GM18502 (cell line): Measurements from ENCODE around the gene DDAH2.

Experiments
- ATAC-seq: cut with Tn5 transposase; IDR thresholded peaks from one replicate; pipeline ENCODE4 v1.9.1; 2021; ENCODE audit warnings: mild to moderate bottlenecking; ENCODE audit not compliant: unreplicated experiment, poor library complexity

Gene DDAH2

GRCh38 chr6:31734247-31734820 lies 5.2 kb upstream of the DDAH2 start:
- ATAC-seq: no peak

- no peak for ATAC-seq
These were observed 4.6 kb upstream of the DDAH2 start for GRCh38 chr6:31733734-31734133.

- no peak for ATAC-seq
These were observed 2.9 kb upstream of the DDAH2 start for GRCh38 chr6:31732029-31732428.

GRCh38 chr6:31730631-31731086 lies 1.6 kb upstream of the DDAH2 start:
- ATAC-seq: no peak

GRCh38 chr6:31729979-31730630 lies 1.0 kb upstream of the DDAH2 start:
- ATAC-seq: peak; percentile 34

- peak; percentile 64 for ATAC-seq
These were observed 448 bp upstream of the DDAH2 start for GRCh38 chr6:31729515-31729978.

- ATAC-seq: no peak
These were observed 1.1 kb downstream of the DDAH2 start for GRCh38 chr6:31727717-31728671.

GRCh38 chr6:31727034-31727716 lies 1.9 kb downstream of the DDAH2 start:
- peak; percentile 51 for ATAC-seq

GRCh38 chr6:31725502-31726350 lies 3.4 kb downstream of the DDAH2 start:
- ATAC-seq: no peak

GRCh38 chr6:31723980-31724691 lies 5.0 kb downstream of the DDAH2 start:
- no peak for ATAC-seq

GRCh38 chr6:31723245-31723979 lies 5.7 kb downstream of the DDAH2 start, which contains the start of gene MPIG6B:
TSS of gene MPIG6B (plus strand) at chr6:31723373. CDS start at chr6:31723384, 11 bp downstream.
- no peak for ATAC-seq

GRCh38 chr6:31722173-31722572 lies 6.9 kb downstream of the DDAH2 start:
- no peak for ATAC-seq

GRCh38 chr6:31721351-31722020 lies 7.6 kb downstream of the DDAH2 start, which contains the start of gene LY6G6C:
TSS of gene LY6G6C (minus strand) at chr6:31721746. CDS start at chr6:31721679, 67 bp downstream.
- ATAC-seq: no peak

GRCh38 chr6:31720196-31720770 lies 8.8 kb downstream of the DDAH2 start:
- no peak for ATAC-seq

- ATAC-seq: no peak
These were observed 10.1 kb downstream of the DDAH2 start for GRCh38 chr6:31719001-31719400.

GRCh38 chr6:31718265-31718664 lies 10.8 kb downstream of the DDAH2 start:
- no peak for ATAC-seq
